ENCODE data around the gene CDC34.
"Not testable (repeated sequence)": the region's sequence is repeated elsewhere in the genome, so short reads cannot be mapped to it uniquely, and the experiment has no call there.

Gene CDC34

DNA sequence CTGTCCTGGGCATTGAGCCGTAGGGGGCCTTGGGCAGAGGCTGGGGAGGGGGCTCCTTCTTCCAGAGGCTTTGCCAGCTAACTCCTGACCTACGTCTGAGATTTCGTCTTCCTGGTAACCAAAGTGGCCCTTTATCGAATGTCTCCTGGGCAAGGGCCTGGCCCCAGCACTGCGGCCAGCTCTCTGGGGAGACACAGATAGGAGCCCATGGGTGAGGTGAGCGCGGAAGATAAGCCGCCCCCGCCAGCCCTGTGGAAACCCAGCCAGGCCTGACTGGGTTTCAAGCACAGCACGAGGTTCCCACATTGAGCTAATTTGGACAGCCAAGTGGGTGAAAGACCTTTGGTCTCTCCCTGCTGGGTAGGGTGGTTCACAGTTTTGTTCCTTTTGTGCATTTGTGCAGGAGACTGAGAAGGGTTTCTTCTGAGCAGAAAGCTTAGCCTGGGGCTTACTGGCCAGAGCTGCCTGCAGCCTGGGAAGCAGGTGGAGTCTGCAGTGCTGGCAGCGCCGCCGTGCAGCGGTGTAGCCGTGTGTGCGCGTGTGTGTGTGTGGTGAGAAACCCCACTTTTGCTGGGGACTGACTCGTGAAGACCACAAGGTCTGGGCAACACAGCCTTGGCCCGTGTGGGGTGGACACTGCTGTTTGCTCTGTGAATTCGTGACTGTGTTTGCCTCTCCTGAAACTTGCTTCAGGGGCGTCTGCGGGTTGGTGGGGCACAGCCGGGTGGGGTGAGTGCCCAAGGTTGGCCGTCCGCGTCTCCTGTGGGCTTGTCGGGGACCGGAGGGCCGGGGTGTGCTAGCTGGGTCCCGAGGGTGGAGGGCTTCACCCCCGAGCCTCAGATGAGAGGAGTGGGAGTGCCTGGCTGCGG lies 43.3 kb downstream of the CDC34 start:
- DNase-seq = no peak

DNA sequence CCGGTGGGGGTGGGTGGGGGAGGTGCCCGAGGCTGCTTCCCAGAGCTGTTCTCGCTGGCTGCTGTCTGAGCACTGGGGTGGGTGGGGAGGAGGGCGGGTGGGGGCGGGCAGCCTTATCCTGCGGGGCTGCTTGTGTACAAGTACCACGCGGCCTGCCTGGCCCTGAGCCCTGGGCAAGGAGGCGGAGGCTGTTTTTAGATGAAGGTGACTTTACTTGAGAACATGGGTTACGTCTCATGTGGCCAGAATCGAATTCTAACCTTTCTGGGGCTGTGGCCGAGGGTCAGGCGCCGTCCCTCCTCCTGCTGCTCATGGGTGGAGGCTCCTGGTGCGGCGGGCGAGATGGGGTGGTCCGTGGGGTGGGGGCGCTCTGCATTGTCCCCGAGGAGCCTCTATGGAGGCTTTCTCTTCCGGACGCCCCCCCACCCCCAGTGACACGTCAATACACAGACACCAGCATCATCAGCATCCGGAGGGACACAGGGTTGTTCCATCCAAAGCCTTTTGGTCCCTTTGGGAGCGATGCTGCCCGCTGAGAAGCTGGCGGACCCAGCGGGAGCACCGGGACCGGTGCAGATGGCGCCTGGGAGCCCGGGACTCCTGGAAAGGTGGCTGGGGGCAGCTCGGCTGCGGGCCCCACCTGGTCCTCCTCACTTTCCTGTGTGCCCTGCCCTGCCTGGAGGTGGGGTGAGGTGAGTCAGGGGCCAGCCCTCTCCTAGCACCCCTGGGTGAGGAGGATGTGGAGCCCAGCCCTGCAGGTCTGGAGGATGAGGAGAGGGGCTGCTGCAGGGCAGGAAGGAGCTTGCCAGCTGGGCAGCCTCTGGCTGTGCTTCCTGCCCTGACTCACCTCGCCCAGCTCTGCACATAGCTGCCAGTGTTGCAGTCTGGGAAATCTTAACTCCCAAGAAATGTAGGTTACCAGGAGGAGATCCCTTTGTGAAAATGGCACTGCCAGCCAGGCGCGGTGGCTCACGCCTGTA lies 44.3 kb downstream of the CDC34 start:
- no peak for DNase-seq

DNA sequence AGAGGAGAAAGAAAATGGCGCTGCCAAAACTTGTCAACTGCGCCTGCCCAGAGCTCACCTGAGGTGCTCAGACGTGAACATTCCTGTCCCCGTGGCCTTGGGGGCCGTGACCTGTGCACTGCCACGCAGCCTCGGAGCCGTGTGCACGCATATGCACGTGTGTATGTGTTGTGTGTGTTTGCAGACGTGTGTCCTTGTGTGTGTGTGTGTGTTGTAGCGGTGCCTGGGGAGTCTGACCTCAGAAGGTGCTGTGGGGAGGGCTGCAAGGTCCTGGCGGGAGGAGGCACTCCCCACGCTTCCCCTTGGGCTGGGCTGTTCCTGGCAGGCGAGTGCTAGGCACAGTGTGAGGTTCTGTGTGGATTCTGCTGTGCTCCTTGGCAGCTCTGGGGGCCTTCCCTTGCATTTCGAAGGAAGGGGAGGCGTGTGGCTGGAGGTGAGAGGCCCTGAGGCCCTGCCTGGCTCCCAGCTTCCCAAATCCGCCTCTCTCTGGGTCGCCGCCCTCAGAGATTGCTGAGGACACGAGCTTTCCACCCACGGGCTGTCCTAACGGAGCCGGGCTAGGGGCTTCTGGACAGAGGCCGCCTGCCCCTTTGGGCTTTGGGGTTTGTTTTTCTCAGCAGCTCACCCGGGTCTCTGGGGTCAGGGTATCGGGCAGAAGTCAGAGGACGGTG lies 45.3 kb downstream of the CDC34 start:
- no peak for DNase-seq

DNA sequence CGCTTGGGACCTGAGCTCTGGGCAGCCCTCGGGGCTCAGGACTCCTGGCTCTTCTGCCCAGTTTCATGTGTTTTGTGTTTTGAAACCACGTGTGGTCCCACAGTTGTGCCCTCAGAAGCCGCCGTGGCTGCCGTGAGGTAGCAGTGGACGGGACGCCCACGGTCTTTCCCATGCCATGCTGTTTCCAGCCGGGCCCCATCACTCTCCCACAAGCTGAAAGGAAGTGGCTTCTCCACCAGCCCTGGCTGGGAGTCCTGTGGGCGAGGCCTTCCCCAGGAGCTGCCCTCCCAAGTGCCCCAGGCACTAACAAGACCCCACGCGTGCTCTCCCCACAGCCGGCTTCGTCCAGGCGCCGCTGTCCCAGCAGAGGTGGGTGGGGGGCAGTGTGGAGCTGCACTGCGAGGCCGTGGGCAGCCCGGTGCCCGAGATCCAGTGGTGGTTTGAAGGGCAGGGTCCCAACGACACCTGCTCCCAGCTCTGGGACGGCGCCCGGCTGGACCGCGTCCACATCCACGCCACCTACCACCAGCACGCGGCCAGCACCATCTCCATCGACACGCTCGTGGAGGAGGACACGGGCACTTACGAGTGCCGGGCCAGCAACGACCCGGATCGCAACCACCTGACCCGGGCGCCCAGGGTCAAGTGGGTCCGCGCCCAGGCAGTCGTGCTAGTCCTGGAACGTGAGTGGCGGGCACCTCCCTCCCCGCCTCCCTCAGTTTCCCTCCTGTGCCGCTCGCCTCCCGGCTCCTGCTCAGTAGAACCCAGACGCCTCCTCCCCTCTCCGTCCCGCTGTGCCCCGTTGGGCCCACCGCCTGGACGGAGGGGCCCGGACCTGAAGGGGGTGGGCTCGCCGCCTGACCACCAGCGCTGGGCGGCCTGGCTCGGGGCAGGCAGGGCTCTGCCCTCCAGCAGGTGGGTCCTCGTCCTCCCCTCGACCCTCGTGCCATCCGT lies 46.2 kb downstream of the CDC34 start:
- DNase-seq = no peak

DNA sequence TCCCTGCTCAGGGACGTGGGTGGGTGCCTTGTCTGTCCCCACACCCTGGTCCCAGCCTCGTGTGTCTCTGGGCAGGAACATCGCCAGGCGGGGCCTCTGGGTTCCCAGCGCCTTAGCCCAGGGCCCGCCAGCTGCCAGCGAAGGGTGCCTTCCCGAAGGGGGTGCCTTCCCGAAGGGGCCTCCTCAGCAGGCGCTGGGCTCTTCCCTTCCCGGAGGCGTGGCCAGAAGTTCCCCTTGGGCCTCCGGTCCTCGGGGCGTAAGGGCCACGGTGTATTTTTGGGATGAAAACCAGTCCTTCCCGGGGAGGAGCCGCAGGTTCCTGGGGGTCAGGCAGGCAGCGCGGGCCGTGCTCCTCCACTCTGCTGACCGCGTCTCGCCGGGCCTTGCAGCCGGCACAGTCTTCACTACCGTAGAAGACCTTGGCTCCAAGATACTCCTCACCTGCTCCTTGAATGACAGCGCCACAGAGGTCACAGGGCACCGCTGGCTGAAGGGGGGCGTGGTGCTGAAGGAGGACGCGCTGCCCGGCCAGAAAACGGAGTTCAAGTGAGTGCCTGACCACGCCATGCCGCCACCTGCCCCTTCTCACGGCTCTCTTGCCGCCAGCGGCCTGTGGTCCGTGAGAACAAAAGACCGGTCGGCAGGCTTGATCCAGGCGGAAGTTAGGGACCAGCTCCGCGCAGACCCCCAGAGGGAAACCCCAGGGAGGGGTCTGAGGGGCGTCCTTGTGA lies 47.7 kb downstream of the CDC34 start:
- DNase-seq = no peak

DNA sequence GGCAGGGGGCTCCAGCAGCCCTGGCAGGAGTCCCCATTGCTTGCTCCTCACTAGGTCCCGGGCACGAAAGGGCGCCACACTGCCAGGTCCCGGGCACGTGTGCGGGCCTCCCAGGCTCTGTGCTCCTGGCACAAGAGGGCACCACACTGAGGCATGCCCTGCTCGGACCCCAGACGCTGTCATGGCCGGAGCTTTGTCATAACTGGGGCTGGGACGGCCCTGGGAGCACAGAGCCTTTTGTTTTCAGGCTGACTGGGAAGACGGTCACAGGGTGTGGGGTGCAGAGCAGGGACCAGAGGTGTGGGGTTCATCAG lies 48.2 kb downstream of the CDC34 start:
- DNase-seq = no peak

DNA sequence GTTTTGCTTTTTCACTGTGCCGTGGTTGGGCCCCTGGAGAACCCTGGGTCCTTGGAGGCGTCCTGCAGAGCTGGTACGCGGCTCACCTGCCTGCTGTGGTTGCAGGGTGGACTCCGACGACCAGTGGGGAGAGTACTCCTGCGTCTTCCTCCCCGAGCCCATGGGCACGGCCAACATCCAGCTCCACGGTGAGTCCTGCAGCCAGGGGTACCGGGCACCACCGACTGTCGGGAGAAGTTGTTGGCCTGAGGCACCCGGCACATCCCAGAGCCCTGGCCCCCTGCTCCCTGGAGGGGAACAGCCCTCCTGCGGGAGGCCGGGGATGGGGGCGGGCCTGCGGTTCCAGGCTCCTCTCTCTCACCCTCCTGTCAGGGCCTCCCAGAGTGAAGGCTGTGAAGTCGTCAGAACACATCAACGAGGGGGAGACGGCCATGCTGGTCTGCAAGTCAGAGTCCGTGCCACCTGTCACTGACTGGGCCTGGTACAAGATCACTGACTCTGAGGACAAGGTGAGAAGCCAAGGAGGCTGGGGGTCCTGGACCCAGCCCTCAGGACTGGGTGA lies 48.8 kb downstream of the CDC34 start:
- DNase-seq = no peak

DNA sequence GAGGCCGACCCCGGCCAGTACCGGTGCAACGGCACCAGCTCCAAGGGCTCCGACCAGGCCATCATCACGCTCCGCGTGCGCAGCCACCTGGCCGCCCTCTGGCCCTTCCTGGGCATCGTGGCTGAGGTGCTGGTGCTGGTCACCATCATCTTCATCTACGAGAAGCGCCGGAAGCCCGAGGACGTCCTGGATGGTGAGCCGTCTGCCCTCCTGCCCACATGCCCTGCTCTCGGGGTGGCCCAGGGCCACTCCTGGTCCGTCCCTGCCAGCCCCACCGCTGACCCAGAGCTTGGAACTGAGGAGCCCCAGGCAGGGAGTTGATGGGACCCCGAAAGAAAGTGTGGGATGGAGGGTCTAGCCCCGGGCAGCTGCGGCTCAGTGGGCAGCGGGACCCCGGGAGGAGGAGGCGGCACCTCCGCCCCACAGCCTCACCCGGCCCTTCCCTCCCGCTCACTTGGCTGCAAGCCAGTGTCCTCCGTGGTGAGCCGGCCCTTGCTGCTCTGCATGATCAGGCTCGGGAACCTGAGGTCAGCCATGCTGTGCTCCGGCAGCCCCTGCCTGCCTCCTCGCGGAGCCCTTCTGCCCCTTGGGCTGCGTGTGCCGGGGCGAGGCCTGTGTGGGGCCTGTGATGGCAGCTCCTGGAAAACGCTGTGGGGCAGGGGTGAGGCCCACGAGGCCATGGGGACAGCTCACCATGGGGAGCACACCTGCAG lies 50.0 kb downstream of the CDC34 start:
- no peak for DNase-seq

DNA sequence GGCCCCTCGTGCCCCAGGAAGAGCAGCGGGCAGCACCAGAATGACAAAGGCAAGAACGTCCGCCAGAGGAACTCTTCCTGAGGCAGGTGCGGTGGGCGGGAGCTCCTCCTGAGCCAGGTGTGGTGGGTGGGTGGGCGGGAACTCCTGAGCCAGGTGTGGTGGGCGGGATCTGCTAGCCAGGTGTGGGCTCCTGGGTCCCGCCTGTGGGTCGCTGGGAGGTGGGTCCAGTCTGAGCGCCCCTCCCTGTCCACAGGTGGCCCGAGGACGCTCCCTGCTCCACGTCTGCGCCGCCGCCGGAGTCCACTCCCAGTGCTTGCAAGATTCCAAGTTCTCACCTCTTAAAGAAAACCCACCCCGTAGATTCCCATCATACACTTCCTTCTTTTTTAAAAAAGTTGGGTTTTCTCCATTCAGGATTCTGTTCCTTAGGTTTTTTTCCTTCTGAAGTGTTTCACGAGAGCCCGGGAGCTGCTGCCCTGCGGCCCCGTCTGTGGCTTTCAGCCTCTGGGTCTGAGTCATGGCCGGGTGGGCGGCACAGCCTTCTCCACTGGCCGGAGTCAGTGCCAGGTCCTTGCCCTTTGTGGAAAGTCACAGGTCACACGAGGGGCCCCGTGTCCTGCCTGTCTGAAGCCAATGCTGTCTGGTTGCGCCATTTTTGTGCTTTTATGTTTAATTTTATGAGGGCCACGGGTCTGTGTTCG lies 51.1 kb downstream of the CDC34 start:
- no peak for DNase-seq

DNA sequence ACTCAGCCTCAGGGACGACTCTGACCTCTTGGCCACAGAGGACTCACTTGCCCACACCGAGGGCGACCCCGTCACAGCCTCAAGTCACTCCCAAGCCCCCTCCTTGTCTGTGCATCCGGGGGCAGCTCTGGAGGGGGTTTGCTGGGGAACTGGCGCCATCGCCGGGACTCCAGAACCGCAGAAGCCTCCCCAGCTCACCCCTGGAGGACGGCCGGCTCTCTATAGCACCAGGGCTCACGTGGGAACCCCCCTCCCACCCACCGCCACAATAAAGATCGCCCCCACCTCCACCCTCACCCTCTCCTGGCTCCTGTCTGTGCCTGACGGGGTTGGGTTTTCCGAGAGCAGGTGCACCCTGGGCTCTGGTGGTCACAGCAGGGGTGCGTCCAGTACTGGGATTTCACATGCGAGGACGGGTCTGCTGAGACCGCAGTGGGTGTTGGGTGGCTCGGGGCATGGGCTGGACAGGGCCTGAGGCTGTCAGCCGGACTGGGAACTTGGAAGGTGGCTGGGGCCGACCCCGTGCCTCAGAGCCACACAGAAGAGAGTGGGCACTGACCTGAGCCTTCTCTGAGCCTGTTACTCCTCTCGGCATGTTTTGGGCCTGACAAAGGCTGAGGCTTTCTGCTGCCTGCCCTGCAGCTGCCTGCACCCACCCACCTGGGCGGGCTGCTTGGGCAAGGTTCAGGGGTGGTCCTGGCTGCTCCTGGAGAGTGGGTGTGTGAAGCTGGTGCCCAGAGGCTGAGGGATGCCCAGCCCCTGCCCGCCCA lies 51.8 kb downstream of the CDC34 start:
- DNase-seq = no peak

DNA sequence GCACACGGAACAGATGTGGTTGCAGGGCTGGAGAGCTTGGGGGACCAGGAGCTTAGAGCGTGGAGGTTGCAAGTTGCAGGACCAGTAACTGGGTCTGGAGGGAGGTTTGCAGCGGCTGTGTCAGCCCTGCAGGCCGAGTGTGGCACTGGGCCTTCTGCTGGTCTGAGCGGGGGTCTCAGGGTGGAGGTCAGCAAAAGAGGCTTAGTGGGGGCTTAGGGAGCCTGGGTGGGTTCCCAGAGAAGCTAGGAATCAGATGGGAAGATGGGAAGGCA lies 52.3 kb downstream of the CDC34 start:
- no peak for DNase-seq

DNA sequence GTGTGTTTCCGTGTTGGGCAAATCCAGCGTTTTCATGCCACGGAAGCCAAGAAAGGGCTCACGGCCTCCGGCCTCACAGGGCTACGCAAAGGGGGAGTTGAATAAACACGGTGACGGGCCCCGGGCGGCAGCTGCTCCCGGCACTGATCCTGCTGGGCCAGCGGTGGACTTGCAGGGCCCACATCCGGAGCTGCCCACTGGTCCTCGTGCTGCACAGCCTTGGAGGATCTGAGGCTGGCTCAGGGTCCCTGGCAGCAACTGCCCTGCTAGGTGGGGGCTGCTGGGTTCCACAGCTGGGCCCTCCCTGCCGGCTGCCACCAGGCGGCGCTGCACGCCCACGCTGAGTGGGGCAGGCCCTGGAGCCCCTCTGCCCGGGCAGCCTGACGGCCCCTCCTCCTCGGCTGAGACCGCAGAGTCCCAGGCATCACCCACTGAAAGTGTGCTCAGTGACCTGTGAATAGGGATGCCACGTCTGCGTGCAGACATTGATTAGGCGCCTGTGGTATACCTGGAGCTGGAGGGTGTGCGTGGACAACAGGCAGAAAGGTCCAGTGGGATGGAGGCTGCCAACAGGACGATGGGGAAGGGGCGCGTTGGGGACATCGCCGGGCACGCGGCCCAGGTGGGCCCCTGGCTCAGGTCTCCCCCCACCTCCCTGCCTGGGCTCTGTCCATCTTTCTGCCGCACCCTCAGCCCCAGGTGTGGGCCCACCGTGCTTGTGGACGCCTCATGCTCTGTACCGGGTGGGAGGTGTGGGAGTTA lies 52.9 kb downstream of the CDC34 start:
- DNase-seq = peak; percentile 64

DNA sequence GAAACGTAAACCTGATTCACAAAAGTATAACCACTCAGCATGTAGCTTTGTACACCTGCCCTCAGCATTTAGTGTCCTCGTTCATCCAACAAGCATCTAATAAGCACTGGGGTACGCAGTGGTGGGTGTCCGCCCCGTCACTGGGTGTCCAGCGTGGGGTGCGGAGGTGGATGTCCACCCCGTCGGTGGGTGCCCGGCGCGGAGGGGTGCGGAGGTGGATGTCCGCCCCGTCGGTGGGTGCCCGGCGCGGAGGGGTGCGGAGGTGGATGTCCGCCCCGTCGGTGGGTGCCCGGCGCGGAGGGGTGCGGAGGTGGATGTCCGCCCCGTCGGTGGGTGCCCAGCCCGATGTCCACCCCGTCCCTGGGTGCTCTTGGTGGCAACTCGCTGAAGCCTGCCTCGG lies 53.6 kb downstream of the CDC34 start:
- not testable (repeated sequence) for DNase-seq

DNA sequence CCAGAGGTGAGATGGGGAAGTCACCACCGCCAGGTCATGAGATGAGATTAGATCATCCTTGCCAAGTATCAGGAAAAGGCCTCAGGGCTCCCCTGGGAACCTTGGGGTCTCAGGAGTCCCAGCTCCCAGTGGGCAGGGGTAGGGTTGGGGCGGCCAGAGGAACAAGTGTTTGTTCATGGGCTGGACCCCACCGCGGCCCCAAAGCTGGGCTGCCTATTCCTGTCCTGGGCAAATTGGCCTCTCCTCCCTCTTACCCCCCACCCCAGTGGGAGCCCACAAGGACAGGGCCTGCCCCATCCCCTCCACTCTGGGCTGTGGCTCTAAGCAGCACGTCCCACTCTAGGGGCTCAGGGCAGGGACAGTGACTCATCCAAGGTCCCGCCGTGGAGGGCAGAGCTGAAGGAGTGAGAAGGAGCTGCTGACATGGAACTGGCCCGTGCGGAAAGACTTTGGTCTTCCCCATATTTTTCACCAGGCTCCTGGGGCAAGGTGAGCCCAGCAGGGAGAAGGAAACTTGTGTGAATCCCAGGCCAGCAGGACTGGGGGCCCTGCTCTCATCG lies 54.1 kb downstream of the CDC34 start:
- DNase-seq = no peak

DNA sequence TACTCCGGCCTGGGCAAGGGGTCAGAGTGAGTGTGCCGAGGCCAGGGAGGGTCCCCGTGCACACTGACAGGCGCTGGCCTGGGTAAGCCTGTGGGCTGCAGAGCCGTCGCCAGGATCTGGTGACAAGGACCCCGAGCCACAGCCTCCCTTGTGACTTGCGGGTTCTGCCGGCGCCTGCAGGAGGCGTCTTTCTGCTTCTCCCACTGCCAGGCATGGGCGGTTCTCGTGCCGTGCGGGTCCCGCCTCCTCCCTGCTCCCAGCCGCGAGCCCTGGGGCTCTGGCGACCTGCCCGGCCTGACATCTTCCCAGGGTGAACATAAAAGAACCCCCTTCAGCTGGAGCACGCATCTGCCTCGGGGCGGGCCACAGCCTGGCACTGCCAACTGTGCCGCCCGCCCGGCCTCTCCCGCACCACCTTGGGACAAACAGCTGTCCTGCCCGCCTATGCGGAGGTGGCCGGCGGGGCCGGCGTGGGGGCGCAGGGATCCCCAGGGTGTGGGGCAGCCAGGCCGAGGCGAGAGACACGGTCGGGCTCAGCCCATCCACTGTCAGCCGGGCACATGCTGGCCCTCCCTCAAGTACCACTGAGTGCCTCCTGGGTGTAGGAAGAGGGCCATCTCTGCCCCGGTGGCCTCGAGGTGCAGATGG lies 56.7 kb downstream of the CDC34 start:
- DNase-seq = peak; percentile 62

DNA sequence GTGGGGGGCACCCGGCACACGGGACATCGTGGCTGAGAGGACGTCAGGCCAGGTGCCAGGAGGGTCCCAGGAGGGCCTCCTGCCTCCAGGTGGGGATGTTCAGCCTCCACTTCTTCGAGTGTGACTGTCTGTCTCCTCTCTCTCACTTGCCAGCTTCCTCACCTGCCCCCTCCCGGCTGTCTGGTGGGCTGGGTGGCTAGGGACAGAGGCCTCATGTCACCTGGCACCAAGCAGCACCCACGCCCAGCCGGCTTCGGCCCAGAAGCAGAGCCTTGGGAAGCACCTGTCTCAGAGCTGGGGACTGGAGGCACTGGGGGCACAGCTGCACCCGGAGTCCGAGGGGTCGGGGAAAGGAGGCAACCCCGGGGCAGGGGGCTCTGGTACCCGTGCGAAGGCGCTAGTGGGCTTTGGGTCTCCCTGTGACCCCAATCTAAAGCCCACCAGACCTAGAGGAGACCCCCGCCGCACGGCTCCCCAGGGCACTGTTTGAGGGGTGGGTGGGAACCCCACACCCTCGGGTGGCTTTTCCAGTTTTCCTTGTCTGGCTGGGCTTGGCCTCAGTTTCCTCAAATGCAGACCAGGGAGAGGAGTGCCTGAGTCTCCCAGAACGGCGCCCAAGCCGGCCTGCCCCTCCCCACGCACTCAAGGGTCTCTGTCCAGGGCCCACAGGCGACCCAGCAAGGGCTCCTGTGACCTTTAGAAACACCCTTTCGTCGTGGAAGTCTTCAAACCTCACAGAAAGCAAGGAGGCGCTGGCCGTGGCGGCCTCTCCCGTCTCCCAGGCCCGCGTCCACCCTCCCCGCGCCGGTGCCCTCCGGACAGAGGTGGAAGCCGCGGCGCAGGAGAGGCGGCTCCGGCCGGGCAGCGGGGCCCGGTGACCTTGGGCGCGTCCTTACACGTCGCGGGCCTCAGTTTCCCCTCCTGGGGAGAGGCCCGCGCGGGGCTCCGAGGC lies 57.5 kb downstream of the CDC34 start:
- DNase-seq = no peak
